K562 (cell line): ENCODE results near the gene SPRR2G. TPM values are rescaled to one million over a fixed set of nuclear protein-coding genes. Genes with fewer than 3 reads are reported as not detected.
A peak's percentile ranks its signal among the peaks of the same experiment; 100 is the strongest.

Source experiments
- ATAC-seq: fragments of 200-7000 bp; cut with Tn5 transposase; 3 replicates; pipeline ENCODE4 v1.9.1; 2020; ENCODE audit warnings: moderate library complexity
- BruUV-seq: library from RNA; stranded (reverse); fragments of 400-500 nt; replicated peaks from 2 replicates; lab custom pipeline; 2021; lab: Mats Ljungman, UMichigan
- CTCF ChIA-PET: fragments of 300-600 bp; formaldehyde crosslinking; extraction: SDS; loops from one replicate; lab custom pipeline; 2021; ENCODE audit warnings: low intra/inter-chr PET ratio; lab: Yijun Ruan, JAX
- POLR2A ChIA-PET: fragments of 300-600, 350-650 bp; sonication (Branson Sonifier 250); formaldehyde crosslinking; extraction: SDS; loops from one replicate; lab custom pipeline; 2021; ENCODE audit warnings: antibody characterized with exemption, inconsistent platforms; lab: Yijun Ruan, JAX
- DNase-seq, 4 experiments: peaks; one replicate each; pipeline versions ENCODE4 v3.0.0 to v3.0.0-alpha.2; 2011 to 2018; ENCODE audit warnings: low spot score in 3 of 4, mixed read lengths in 3 of 4; ENCODE audit errors: extremely low read depth in 1 of 4
- FAIRE-seq: peaks from 2 replicates; lab custom pipeline; 2011; peaks lifted over from hg19 to GRCh38; lab: Jason Lieb, UNC
- H2AFZ ChIP-seq: 2 replicates; pipeline ENCODE4 v1.6.0; 2011; ENCODE audit warnings: low read depth, low read length, control low read depth, inconsistent platforms
- H3K27ac ChIP-seq: fragments of 200-600 bp; 3 replicates; pipeline ENCODE4 v1.8.0; 2011; ENCODE audit warnings: low read depth, mild to moderate bottlenecking, control low read depth, inconsistent platforms, low read length, moderate library complexity, mixed read lengths; ENCODE audit errors: extremely low read depth
- H3K27me3 ChIP-seq, 2 experiments: fragments of 300-600 bp in 1 of 2; 2 replicates in 1 of 2; 3 replicates in 1 of 2; pipeline versions ENCODE4 v1.6.0 to v1.8.0; 2011; ENCODE audit warnings: inconsistent platforms in 2 of 2, low read length in 2 of 2, mild to moderate bottlenecking in 1 of 2, mixed read lengths in 1 of 2, moderate library complexity in 1 of 2; ENCODE audit not compliant: control insufficient read depth in 2 of 2, insufficient read depth in 2 of 2
- H3K36me3 ChIP-seq: fragments of 300-600 bp; 3 replicates; pipeline ENCODE4 v1.8.0; 2011; ENCODE audit warnings: mild to moderate bottlenecking, low read length, inconsistent platforms; ENCODE audit not compliant: control insufficient read depth, insufficient read depth
- H3K4me1 ChIP-seq, 2 experiments: fragments of 200-600 bp in 1 of 2; replicated peaks in 1 of 2; 2 replicates in 1 of 2; 3 replicates in 1 of 2; pipeline versions ENCODE4 v1.5.1 to v1.8.0; 2011; ENCODE audit warnings: inconsistent platforms in 2 of 2, low read length in 2 of 2, mild to moderate bottlenecking in 1 of 2, mixed read lengths in 1 of 2, moderate library complexity in 1 of 2; ENCODE audit not compliant: control insufficient read depth in 2 of 2, insufficient read depth in 2 of 2
- H3K4me2 ChIP-seq: 2 replicates; pipeline ENCODE4 v1.6.1; 2011; ENCODE audit warnings: low read length, control low read depth, inconsistent platforms, mixed read lengths; ENCODE audit not compliant: insufficient read depth
- H3K4me3 ChIP-seq: fragments of 200-600 bp; sonication (generic), shearing (Covaris generic); 2 replicates; pipeline ENCODE4 v1.5.1; 2016; ENCODE audit warnings: control low read depth, inconsistent platforms
- H3K79me2 ChIP-seq: fragments of 200-600 bp; 3 replicates; pipeline ENCODE4 v1.8.0; 2011; ENCODE audit warnings: low read length, inconsistent platforms; ENCODE audit not compliant: control insufficient read depth, insufficient read depth
- H3K9ac ChIP-seq, 2 experiments: 2 replicates each; pipeline versions ENCODE4 v1.6.0 to v1.6.1; 2011; ENCODE audit warnings: low read depth in 2 of 2, low read length in 2 of 2, control low read depth in 1 of 2, inconsistent platforms in 1 of 2, mild to moderate bottlenecking in 1 of 2, mixed read lengths in 1 of 2; ENCODE audit not compliant: insufficient read depth in 1 of 2
- H3K9me1 ChIP-seq: one replicate; pipeline ENCODE4 v1.6.0; 2011; ENCODE audit warnings: inconsistent platforms, mild to moderate bottlenecking, low read length, moderate library complexity; ENCODE audit not compliant: control insufficient read depth, insufficient read depth
- H3K9me3 ChIP-seq: replicated peaks from 2 replicates; pipeline ENCODE4 v1.5.1; 2011; ENCODE audit warnings: low read depth, low read length, inconsistent platforms; ENCODE audit not compliant: control insufficient read depth, insufficient read depth
- H4K20me1 ChIP-seq: replicated peaks from 2 replicates; pipeline ENCODE4 v1.6.1; 2011; ENCODE audit warnings: low read length, inconsistent platforms, mixed read lengths; ENCODE audit not compliant: control insufficient read depth, insufficient read depth
- CBFA2T2 ChIP-seq: fragments of 450-650 bp; conservative IDR thresholded peaks from 2 replicates; pipeline ENCODE4 v1.6.1; 2017; ENCODE audit warnings: mild to moderate bottlenecking
- DMBX1 ChIP-seq: fragments of 250-450 bp; sonication (Bioruptor Pico); IDR thresholded peaks from 2 replicates; pipeline ENCODE4 v1.8.0; 2022; ENCODE audit warnings: inconsistent platforms, mild to moderate bottlenecking, moderate library complexity, borderline replicate concordance
- ESRRA ChIP-seq: fragments of 450-650 bp; IDR thresholded peaks from 2 replicates; pipeline ENCODE4 v1.6.1; 2014; ENCODE audit warnings: low read depth, mild to moderate bottlenecking, moderate library complexity, borderline replicate concordance
- LEF1 ChIP-seq: fragments of 450-650 bp; IDR thresholded peaks from 2 replicates; pipeline ENCODE4 v1.6.1; 2016; ENCODE audit warnings: mild to moderate bottlenecking
- NCOR1 ChIP-seq: fragments of 450-650 bp; IDR thresholded peaks from 2 replicates; pipeline ENCODE4 v1.6.1; 2016; ENCODE audit warnings: mild to moderate bottlenecking, moderate library complexity
- RFX1 ChIP-seq: fragments of 450-650 bp; IDR thresholded peaks from 2 replicates; pipeline ENCODE4 v1.6.1; 2016; ENCODE audit warnings: mild to moderate bottlenecking, moderate library complexity
- SMARCA4 ChIP-seq: fragments of 450-650 bp; IDR thresholded peaks from 2 replicates; pipeline ENCODE4 v1.6.1; 2016
- TAL1 ChIP-seq: fragments of 450-650 bp; IDR thresholded peaks from 2 replicates; pipeline ENCODE4 v1.6.1; 2016; ENCODE audit warnings: mild to moderate bottlenecking
- TBL1XR1 ChIP-seq, 2 experiments: IDR thresholded peaks; 2 replicates each; pipeline ENCODE4 v1.6.1; 2012; ENCODE audit warnings: improper control_type of control experiment in 2 of 2, low read length in 2 of 2, mild to moderate bottlenecking in 1 of 2
- TOE1 ChIP-seq, 2 experiments: fragments of 450-650 bp in 1 of 2; sonication (generic) in 1 of 2; formaldehyde crosslinking in 1 of 2; IDR thresholded peaks; 2 replicates each; pipeline versions ENCODE4 v1.7.1 to v1.8.0; 2016 to 2022; ENCODE audit warnings: borderline replicate concordance in 2 of 2, mild to moderate bottlenecking in 2 of 2, antibody characterized with exemption in 1 of 2, inconsistent platforms in 1 of 2, low read depth in 1 of 2, missing genetic modification reagents in 1 of 2, moderate library complexity in 1 of 2
- YY1 ChIP-seq, 3 experiments: IDR thresholded peaks; 2 replicates each; pipeline ENCODE4 v1.6.1; 2011; ENCODE audit warnings: low read length in 2 of 3, mild to moderate bottlenecking in 2 of 3, moderate library complexity in 2 of 3, borderline replicate concordance in 1 of 3, control low read depth in 1 of 3, low read depth in 1 of 3; ENCODE audit not compliant: insufficient read depth in 3 of 3, insufficient replicate concordance in 2 of 3, control insufficient read depth in 1 of 3, insufficient read length in 1 of 3; ENCODE audit errors: extremely low read depth in 1 of 3
- ZNF175 ChIP-seq: fragments of 200-800 bp; sonication (Bioruptor generic); IDR thresholded peaks from 2 replicates; pipeline ENCODE4 v1.6.1; 2016; ENCODE audit warnings: low read depth, mild to moderate bottlenecking, missing genetic modification characterization, missing compliant biosample characterization
- WGBS: fragments of 100-300 bp; shearing (Covaris generic); methylation state at CpG from one replicate; pipeline ENCODE4 v1.1.6; 2016; ENCODE audit warnings: low coverage, mixed read lengths; ENCODE audit not compliant: insufficient coverage; ENCODE audit errors: missing lambda C conversion rate; 5-methylcytosine and 5-hydroxymethylcytosine counted together
- in situ Hi-C: fragments of 300-500 bp; cut with MboI; formaldehyde crosslinking; loops from 4 replicates; pipeline ENCODE4 v1.15.0; 2018; ENCODE audit warnings: inconsistent platforms, mixed read lengths
- intact Hi-C: fragments of 100-400 bp; cut with micrococcal nuclease; formaldehyde crosslinking; loops from 2 replicates; pipeline ENCODE4 v1.14.2; 2022
- polyA plus RNA-seq, 8 experiments: library from polyadenylated mRNA; depleted of rRNA in 4 of 8; stranded (reverse) in 5 of 8; unstranded in 3 of 8; fragments of >200 nt; fragmentation: Nextera tagmentation in 2 of 8; fragmentation: Illumina TruSeq in 1 of 8; extraction: Ambion mirVana in 2 of 8; extraction: Trizol in 1 of 8; gene quantifications; 2 replicates each; pipeline versions ENCODE4 v1.2.1 to v1.2.3, GENCODE V29; 2011 to 2014; ENCODE audit warnings: inconsistent platforms in 1 of 8, missing spikeins in 1 of 8
- total RNA-seq, 7 experiments: library from RNA; depleted of rRNA in 6 of 7; stranded (reverse); fragments of >200 nt in 6 of 7; fragmentation: Illumina TruSeq in 2 of 7; extraction: Trizol in 2 of 7; gene quantifications; 2 replicates each; pipeline versions ENCODE4 v1.2.1 to v1.2.3, GENCODE V29; 2011 to 2021; ENCODE audit warnings: low replicate concordance in 1 of 7
- TF ChIP-seq, protein P1 (sequence below): sonication (generic); IDR thresholded peaks from 2 replicates; pipeline ENCODE4 v1.6.1; 2016
- TF ChIP-seq, protein P2 (sequence below), 2 experiments: IDR thresholded peaks in 1 of 2; conservative IDR thresholded peaks in 1 of 2; 2 replicates each; pipeline ENCODE4 v1.6.1; 2016; ENCODE audit warnings: low read depth in 2 of 2, mild to moderate bottlenecking in 1 of 2, missing compliant biosample characterization in 1 of 2, missing genetic modification characterization in 1 of 2, moderate library complexity in 1 of 2
- TF ChIP-seq, protein P3 (sequence below): sonication (generic); formaldehyde crosslinking; IDR thresholded peaks from 2 replicates; pipeline ENCODE4 v1.8.0; 2022; ENCODE audit warnings: mild to moderate bottlenecking, missing genetic modification reagents, borderline replicate concordance

The SPRR2G gene
- total and polyA plus RNA-seq, 9 of the 15 experiments (the other 6 are each of a cell fraction or from before 2014, with no cell fraction given) = not detected

DNA sequence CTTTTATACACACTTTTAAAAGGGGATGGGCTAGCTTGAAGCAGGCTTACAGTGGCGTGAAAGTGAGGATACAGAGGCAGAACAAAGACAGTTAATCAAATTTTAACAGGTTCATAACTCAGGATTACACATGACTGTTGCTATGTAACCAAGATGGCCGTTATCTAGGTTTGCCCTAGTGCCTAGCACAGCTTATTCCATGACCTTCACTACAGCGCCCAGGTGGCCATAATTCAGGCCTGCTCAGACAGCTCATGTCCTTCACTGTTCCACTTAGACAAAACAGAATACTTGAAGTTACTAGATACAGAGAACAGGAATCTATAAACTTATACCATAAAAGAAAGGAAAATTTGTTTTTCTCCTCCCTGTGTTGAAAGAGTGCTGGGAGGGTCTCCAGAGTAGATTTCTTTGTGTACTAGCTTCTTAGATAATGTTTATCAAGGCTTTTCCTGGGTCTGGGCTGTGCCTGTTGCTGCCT, 31.2 kb downstream of the SPRR2G start:
- Histone ChIP-seq H3K9me1 (no peaks in the 10 kb centered on the region), H3K4me2 (peak overlapping the region; percentile 66), H3K9me3 (no peaks in the 10 kb centered on the region), H3K9ac (peak overlapping the region in 1 of 2 experiments; percentile 8; a peak in 1 of 4 replicates), H3K4me3 (no peak overlapping the region), H2AFZ (peak overlapping the region; percentile 75), H3K27me3 (no peaks in the 10 kb centered on the region), H3K27ac (peak overlapping the region; percentile 66), H4K20me1 (no peaks in the 10 kb centered on the region), H3K79me2 (no peaks in the 10 kb centered on the region), H3K4me1 (peaks cover 0 to 14% of the 10 kb centered on the region in 2 experiments; a peak in 2 of 5 replicates), H3K36me3 (no peaks in the 10 kb centered on the region)
- peak; percentile 93 for ATAC-seq
- peak in 2 of 4 experiments; percentile 28 to 73 for DNase-seq
- in situ Hi-C loops = no loop called here
- BruUV-seq = no TSS peak
- ChIA-PET CTCF (no interaction called here), POLR2A (interaction anchor here (0.8 kb wide), 2 partner anchors 110 to 153 kb away, joined by 3 to 4 read pairs; no protein-coding TSS in a partner anchor)
- WGBS = 3% methylated on average over 3 of the region's 3 CpGs
- peak; percentile 86 for FAIRE-seq
- intact Hi-C loops = no loop called here
- TF ChIP-seq CBFA2T2 (peak; percentile 52), NCOR1 (peak; percentile 55; the same call in 1 of the 2 replicates), TBL1XR1 (IDR thresholded peaks at IDR 0.05; ENCODE audit: low read length in 2 of 2) (no peak), LEF1 (peak; percentile 54), ZNF175 (CRISPR knock-in tag) (0 out of 2 replicates have a peak, but pooled peaks have one; percentile 28), ESRRA (peak; percentile 87), DMBX1 (CRISPR knock-in tag) (peak; percentile 42; the same call in 1 of the 2 replicates), TOE1 (IDR thresholded peaks at IDR 0.05; ENCODE audit: borderline replicate concordance) (no peak), TOE1 (CRISPR knock-in tag; IDR thresholded peaks at IDR 0.05; ENCODE audit: borderline replicate concordance, low read depth) (no peak), YY1 (IDR thresholded peaks at IDR 0.05; ENCODE audit: borderline replicate concordance in 1 of 3, control insufficient read depth in 1 of 3, extremely low read depth in 1 of 3, insufficient read depth in 3 of 3, insufficient read length in 1 of 3, insufficient replicate concordance in 2 of 3, low read depth in 1 of 3, low read length in 2 of 3) (peak in 2 of 3 experiments; percentile 31 to 83), SMARCA4 (peak; percentile 59), TAL1 (peak; percentile 56; the same call in 1 of the 2 replicates), RFX1 (peak; percentile 76)
- TF ChIP-seq, protein P1, sequence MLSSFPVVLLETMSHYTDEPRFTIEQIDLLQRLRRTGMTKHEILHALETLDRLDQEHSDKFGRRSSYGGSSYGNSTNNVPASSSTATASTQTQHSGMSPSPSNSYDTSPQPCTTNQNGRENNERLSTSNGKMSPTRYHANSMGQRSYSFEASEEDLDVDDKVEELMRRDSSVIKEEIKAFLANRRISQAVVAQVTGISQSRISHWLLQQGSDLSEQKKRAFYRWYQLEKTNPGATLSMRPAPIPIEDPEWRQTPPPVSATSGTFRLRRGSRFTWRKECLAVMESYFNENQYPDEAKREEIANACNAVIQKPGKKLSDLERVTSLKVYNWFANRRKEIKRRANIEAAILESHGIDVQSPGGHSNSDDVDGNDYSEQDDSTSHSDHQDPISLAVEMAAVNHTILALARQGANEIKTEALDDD = peak; percentile 15; the same call in 1 of the 2 replicates
- TF ChIP-seq, protein P2, sequence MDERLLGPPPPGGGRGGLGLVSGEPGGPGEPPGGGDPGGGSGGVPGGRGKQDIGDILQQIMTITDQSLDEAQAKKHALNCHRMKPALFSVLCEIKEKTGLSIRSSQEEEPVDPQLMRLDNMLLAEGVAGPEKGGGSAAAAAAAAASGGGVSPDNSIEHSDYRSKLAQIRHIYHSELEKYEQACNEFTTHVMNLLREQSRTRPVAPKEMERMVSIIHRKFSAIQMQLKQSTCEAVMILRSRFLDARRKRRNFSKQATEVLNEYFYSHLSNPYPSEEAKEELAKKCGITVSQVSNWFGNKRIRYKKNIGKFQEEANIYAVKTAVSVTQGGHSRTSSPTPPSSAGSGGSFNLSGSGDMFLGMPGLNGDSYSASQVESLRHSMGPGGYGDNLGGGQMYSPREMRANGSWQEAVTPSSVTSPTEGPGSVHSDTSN (CRISPR knock-in tag; IDR thresholded peaks at IDR 0.05; ENCODE audit: low read depth) = no peak
- TF ChIP-seq, protein P2 (tag; conservative IDR thresholded peaks at IDR 0.05; ENCODE audit: low read depth) = peak; percentile 61; the same call in 1 of the 2 replicates
- TF ChIP-seq, protein P3, sequence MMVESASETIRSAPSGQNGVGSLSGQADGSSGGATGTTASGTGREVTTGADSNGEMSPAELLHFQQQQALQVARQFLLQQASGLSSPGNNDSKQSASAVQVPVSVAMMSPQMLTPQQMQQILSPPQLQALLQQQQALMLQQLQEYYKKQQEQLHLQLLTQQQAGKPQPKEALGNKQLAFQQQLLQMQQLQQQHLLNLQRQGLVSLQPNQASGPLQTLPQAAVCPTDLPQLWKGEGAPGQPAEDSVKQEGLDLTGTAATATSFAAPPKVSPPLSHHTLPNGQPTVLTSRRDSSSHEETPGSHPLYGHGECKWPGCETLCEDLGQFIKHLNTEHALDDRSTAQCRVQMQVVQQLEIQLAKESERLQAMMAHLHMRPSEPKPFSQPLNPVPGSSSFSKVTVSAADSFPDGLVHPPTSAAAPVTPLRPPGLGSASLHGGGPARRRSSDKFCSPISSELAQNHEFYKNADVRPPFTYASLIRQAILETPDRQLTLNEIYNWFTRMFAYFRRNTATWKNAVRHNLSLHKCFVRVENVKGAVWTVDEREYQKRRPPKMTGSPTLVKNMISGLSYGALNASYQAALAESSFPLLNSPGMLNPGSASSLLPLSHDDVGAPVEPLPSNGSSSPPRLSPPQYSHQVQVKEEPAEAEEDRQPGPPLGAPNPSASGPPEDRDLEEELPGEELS (CRISPR knock-in tag) = no peak
